Activated CD4-positive, alpha-beta T cell treated with anti-CD3 and anti-CD28 coated beads, Interleukin-2, amount 10 ng/mL, durations not matched to agents 24 days and 14 days (primary cell): ENCODE measurements around the gene EXOSC9. TPM values are rescaled to one million over a fixed set of nuclear protein-coding genes. Genes with fewer than 3 reads are reported as not detected.

Experiments
- total RNA-seq: library from RNA; stranded (reverse); gene quantifications from 2 replicates; pipeline ENCODE4 v1.2.3, GENCODE V29; 2022

EXOSC9 gene
- total RNA-seq, 1 donor from 2014 or later = 76.9 TPM

Other genes starting within 250 kb of the EXOSC9 start
- gene ANXA5, start 104.3 kb upstream of the EXOSC9 start, total RNA-seq = 107 TPM in 2 replicates
- gene SMIM43, start 36.2 kb upstream of the EXOSC9 start, total RNA-seq = not detected in 2 replicates
- gene CCNA2, start 22.6 kb downstream of the EXOSC9 start, total RNA-seq = 72.0 and 73.4 TPM in 2 replicates
- 18.3 and 18.7 TPM in 2 replicates for gene BBS7, start 69.2 kb downstream of the EXOSC9 start, total RNA-seq
- gene TRPC3, start 150.7 kb downstream of the EXOSC9 start, total RNA-seq = 2.7 and 3.1 TPM in 2 replicates